HepG2 (cell line): ENCODE results near the gene RAD51D. TPM values are rescaled to one million over a fixed set of nuclear protein-coding genes. Genes with fewer than 3 reads are reported as not detected.

Experiments used
- ARID3A ChIP-seq: IDR thresholded peaks from 2 replicates; pipeline ENCODE4 v1.6.1; 2012; ENCODE audit warnings: low read depth, low read length, improper control_type of control experiment
- CSRNP1 ChIP-seq: sonication (generic); formaldehyde crosslinking; IDR thresholded peaks from 2 replicates; pipeline ENCODE4 v1.8.1; 2023; ENCODE audit warnings: mild to moderate bottlenecking, missing genetic modification reagents
- HBP1 ChIP-seq: IDR thresholded peaks from 2 replicates; pipeline ENCODE4 v1.6.1; 2016; ENCODE audit warnings: low read depth, control low read depth
- KDM3A ChIP-seq: IDR thresholded peaks from 2 replicates; pipeline ENCODE4 v1.6.1; 2018; ENCODE audit warnings: low read depth, missing compliant biosample characterization
- KLF13 ChIP-seq: sonication (generic); formaldehyde crosslinking; IDR thresholded peaks from 2 replicates; pipeline ENCODE4 v1.4.0; 2020; ENCODE audit warnings: mild to moderate bottlenecking, missing genetic modification reagents
- REL ChIP-seq: sonication (generic); formaldehyde crosslinking; conservative IDR thresholded peaks from 2 replicates; pipeline ENCODE4 v1.8.0; 2022; ENCODE audit warnings: mild to moderate bottlenecking, missing genetic modification reagents, moderate library complexity
- SETDB1 ChIP-seq: sonication (generic); formaldehyde crosslinking; IDR thresholded peaks from 2 replicates; pipeline ENCODE4 v1.5.1; 2020; ENCODE audit warnings: missing genetic modification reagents, mild to moderate bottlenecking, borderline replicate concordance
- ZFP1 ChIP-seq: IDR thresholded peaks from 2 replicates; pipeline ENCODE4 v1.6.1; 2016
- ZNF331 ChIP-seq: sonication (generic); formaldehyde crosslinking; IDR thresholded peaks from 2 replicates; pipeline ENCODE4 v1.4.0; 2020; ENCODE audit warnings: missing genetic modification reagents
- ZNF414 ChIP-seq: sonication (generic); formaldehyde crosslinking; IDR thresholded peaks from 2 replicates; pipeline ENCODE4 v1.5.0; 2020; ENCODE audit warnings: missing genetic modification reagents
- ZNF776 ChIP-seq: sonication (generic); formaldehyde crosslinking; IDR thresholded peaks from 2 replicates; pipeline ENCODE4 v1.4.0; 2020; ENCODE audit warnings: mild to moderate bottlenecking, missing genetic modification reagents
- ZNF800 ChIP-seq: sonication (generic); formaldehyde crosslinking; IDR thresholded peaks from 2 replicates; pipeline ENCODE4 v1.4.0; 2020; ENCODE audit warnings: missing genetic modification reagents
- polyA plus RNA-seq, 8 experiments: library from polyadenylated mRNA; depleted of rRNA in 3 of 8; stranded (reverse) in 7 of 8; unstranded in 1 of 8; fragments of >200 nt; fragmentation: Illumina TruSeq in 4 of 8; extraction: Trizol in 4 of 8; gene quantifications; 2 replicates each; pipeline versions ENCODE4 v1.2.1 to v1.2.3, GENCODE V29; 2011 to 2016; ENCODE audit warnings: low read depth in 4 of 8, missing spikeins in 1 of 8, mixed read lengths in 1 of 8; ENCODE audit not compliant: insufficient read depth in 1 of 8
- total RNA-seq, 5 experiments: library from RNA; depleted of rRNA; stranded (reverse); fragments of >200 nt; fragmentation: Illumina TruSeq; extraction: Trizol; gene quantifications; 2 replicates each; pipeline ENCODE4 v1.2.3, GENCODE V29; 2016; ENCODE audit warnings: low read depth in 1 of 5
- TF ChIP-seq, protein P1 (sequence below): sonication (generic); formaldehyde crosslinking; IDR thresholded peaks from 2 replicates; pipeline ENCODE4 v1.5.1; 2020; ENCODE audit warnings: mild to moderate bottlenecking, missing genetic modification reagents, borderline replicate concordance
- TF ChIP-seq, protein P2 (sequence below): sonication (generic); formaldehyde crosslinking; IDR thresholded peaks from 2 replicates; pipeline ENCODE4 v1.5.0; 2020; ENCODE audit warnings: missing genetic modification reagents

RAD51D gene
- total and polyA plus RNA-seq, 2 of the 13 experiments (the other 11 are each of a cell fraction or from before 2014, with no cell fraction given) = 6.7 to 13.1 TPM

GRCh38 chr17:35088881-35089585 lies 30.6 kb downstream of the RAD51D start (continued):
- TF ChIP-seq, protein P1, sequence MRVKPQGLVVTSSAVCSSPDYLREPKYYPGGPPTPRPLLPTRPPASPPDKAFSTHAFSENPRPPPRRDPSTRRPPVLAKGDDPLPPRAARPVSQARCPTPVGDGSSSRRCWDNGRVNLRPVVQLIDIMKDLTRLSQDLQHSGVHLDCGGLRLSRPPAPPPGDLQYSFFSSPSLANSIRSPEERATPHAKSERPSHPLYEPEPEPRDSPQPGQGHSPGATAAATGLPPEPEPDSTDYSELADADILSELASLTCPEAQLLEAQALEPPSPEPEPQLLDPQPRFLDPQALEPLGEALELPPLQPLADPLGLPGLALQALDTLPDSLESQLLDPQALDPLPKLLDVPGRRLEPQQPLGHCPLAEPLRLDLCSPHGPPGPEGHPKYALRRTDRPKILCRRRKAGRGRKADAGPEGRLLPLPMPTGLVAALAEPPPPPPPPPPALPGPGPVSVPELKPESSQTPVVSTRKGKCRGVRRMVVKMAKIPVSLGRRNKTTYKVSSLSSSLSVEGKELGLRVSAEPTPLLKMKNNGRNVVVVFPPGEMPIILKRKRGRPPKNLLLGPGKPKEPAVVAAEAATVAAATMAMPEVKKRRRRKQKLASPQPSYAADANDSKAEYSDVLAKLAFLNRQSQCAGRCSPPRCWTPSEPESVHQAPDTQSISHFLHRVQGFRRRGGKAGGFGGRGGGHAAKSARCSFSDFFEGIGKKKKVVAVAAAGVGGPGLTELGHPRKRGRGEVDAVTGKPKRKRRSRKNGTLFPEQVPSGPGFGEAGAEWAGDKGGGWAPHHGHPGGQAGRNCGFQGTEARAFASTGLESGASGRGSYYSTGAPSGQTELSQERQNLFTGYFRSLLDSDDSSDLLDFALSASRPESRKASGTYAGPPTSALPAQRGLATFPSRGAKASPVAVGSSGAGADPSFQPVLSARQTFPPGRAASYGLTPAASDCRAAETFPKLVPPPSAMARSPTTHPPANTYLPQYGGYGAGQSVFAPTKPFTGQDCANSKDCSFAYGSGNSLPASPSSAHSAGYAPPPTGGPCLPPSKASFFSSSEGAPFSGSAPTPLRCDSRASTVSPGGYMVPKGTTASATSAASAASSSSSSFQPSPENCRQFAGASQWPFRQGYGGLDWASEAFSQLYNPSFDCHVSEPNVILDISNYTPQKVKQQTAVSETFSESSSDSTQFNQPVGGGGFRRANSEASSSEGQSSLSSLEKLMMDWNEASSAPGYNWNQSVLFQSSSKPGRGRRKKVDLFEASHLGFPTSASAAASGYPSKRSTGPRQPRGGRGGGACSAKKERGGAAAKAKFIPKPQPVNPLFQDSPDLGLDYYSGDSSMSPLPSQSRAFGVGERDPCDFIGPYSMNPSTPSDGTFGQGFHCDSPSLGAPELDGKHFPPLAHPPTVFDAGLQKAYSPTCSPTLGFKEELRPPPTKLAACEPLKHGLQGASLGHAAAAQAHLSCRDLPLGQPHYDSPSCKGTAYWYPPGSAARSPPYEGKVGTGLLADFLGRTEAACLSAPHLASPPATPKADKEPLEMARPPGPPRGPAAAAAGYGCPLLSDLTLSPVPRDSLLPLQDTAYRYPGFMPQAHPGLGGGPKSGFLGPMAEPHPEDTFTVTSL (CRISPR knock-in tag) = no peak
- no peak for TF ChIP-seq KDM3A
- TF ChIP-seq HBP1 = no peak
- no peak for TF ChIP-seq ARID3A
- TF ChIP-seq, protein P2, sequence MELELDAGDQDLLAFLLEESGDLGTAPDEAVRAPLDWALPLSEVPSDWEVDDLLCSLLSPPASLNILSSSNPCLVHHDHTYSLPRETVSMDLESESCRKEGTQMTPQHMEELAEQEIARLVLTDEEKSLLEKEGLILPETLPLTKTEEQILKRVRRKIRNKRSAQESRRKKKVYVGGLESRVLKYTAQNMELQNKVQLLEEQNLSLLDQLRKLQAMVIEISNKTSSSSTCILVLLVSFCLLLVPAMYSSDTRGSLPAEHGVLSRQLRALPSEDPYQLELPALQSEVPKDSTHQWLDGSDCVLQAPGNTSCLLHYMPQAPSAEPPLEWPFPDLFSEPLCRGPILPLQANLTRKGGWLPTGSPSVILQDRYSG (CRISPR knock-in tag) = no peak
- no peak for TF ChIP-seq ZFP1 (CRISPR knock-in tag)
- TF ChIP-seq ZNF776 = no peak; the same call in 1 of the 2 replicates
- TF ChIP-seq CSRNP1 (CRISPR knock-in tag) = no peak
- TF ChIP-seq ZNF414 (CRISPR knock-in tag) = no peak
- TF ChIP-seq ZNF800 (CRISPR knock-in tag) = no peak
- TF ChIP-seq REL = no peak
- TF ChIP-seq KLF13 (CRISPR knock-in tag) = no peak
- TF ChIP-seq SETDB1 = no peak
- TF ChIP-seq ZNF331 = no peak
